Measurements from ENCODE around the gene RFESD. TPM values are rescaled to one million over a fixed set of nuclear protein-coding genes. Genes with fewer than 3 reads are reported as not detected.
A peak's percentile ranks its signal among the peaks of the same experiment; 100 is the strongest.

RFESD gene
- total and polyA plus RNA-seq, 10 of the 15 experiments (the other 5 are each of a cell fraction or from before 2014, with no cell fraction given) = 1.9 to 14.7 (median 4.9) TPM

DNA sequence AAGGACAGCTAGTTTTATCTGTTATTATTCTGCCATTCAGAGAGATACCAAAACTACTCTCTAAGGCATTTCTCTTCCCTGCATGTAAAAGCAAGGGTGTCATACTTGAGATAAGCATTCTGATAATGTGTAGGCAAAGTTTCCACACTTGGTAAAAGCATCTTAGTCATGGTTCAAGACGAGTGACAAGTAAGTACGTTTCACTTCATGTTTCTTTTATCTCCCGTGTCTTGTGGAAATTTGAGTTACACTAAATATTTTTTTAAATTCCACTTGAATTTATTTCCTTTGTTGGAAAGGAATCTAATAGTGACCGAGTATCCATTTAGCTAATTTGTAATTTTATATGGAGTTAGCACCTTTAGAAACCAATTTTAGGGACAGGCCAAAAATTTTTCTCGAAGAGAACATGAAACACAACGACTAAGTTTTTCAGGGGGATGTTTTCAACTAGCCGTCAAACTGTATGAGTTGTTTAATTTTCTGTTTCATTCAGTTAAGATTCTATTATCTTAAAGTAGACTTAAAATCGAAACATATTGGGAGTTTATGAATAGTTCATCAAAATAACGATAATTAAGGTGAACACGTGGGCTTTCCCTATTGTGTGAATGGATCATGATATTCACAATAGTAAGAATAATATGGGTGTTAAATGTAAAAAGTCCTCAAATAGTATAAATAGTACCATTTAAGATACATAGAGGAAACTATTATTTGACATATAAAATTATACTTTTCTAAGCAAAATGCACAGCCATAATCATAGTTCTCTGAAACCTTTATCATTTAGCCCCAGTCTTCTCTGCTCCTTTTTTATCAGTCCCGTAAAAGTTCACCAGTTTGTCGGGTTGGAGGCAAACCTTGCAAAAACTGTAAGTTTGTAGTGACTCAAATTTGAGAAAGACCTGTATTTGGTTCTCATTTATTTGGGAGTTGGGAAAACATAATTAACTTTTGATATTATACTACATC is 1.6 kb downstream of the RFESD start:
- CTCF ChIA-PET = interaction anchor here (0.6 to 8.5 kb wide), 4 partner anchors 16 to 197 kb away, joined by 3 to 206 read pairs (median 56); no protein-coding TSS in a partner anchor
- Histone ChIP-seq H3K4me1 (ENCODE audit: control insufficient read depth, insufficient read depth, low read length) (peaks cover 5% of the 10 kb centered on the region), H2AFZ (ENCODE audit: control insufficient read depth, low read depth, low read length) (peak overlapping the region; percentile 24; the same call in 1 of the 2 replicates), H3K4me2 (ENCODE audit: control insufficient read depth, insufficient read depth) (peak overlapping the region; percentile 54), H3K4me3 (0 out of 2 replicates have a peak overlapping the region, but pooled peaks have one; percentile 26), H3K27me3 (replicated peaks in 1 of 2; ENCODE audit: control insufficient read depth in 2 of 2, insufficient read depth in 2 of 2, low read length in 1 of 2) (no peaks in the 10 kb centered on the region), H4K20me1 (ENCODE audit: control insufficient read depth, insufficient read depth) (no peaks in the 10 kb centered on the region), H3K36me3 (ENCODE audit: control insufficient read depth in 2 of 2, insufficient read depth in 2 of 2, low read length in 1 of 2) (no peaks in the 10 kb centered on the region), H3K27ac (ENCODE audit: control insufficient read depth, insufficient read depth) (no peak overlapping the region), H3K9me3 (replicated peaks; ENCODE audit: control insufficient read depth, insufficient read depth, low read length) (no peaks in the 10 kb centered on the region), H3K9ac (ENCODE audit: control insufficient read depth, insufficient read depth, low read length) (no peak overlapping the region), H3K79me2 (ENCODE audit: control insufficient read depth, insufficient read depth, low read length) (no peaks in the 10 kb centered on the region)
- no TSS peak for BruUV-seq (replicated peaks)
- POLR2A ChIA-PET = interaction anchor here (0.6 to 2.0 kb wide), 7 partner anchors 82 to 901 kb away, joined by 4 to 12 read pairs (median 7); partner anchors contain the start of genes GLRX and RHOBTB3
- no peak for TF ChIP-seq EZH2 (IDR thresholded peaks at IDR 0.05; ENCODE audit: borderline replicate concordance, control insufficient read depth, low read depth, low read length)
- TF ChIP-seq SPI1 (IDR thresholded peaks at IDR 0.05; ENCODE audit: borderline replicate concordance, insufficient read depth, low read depth, low read length) = peak; percentile 21; the same call in 1 of the 2 replicates
- peak; percentile 50; the same call in 1 of the 2 replicates for TF ChIP-seq BACH1 (IDR thresholded peaks at IDR 0.05; ENCODE audit: borderline replicate concordance)
- no peak for TF ChIP-seq TAF1 (IDR thresholded peaks at IDR 0.05; ENCODE audit: borderline replicate concordance, low read depth, low read length)
- no peak for TF ChIP-seq FOXM1 (IDR thresholded peaks at IDR 0.05; ENCODE audit: low read depth, low read length)
- TF ChIP-seq GATAD2B (conservative IDR thresholded peaks at IDR 0.05; ENCODE audit: low read depth) = no peak
- TF ChIP-seq, protein P1, sequence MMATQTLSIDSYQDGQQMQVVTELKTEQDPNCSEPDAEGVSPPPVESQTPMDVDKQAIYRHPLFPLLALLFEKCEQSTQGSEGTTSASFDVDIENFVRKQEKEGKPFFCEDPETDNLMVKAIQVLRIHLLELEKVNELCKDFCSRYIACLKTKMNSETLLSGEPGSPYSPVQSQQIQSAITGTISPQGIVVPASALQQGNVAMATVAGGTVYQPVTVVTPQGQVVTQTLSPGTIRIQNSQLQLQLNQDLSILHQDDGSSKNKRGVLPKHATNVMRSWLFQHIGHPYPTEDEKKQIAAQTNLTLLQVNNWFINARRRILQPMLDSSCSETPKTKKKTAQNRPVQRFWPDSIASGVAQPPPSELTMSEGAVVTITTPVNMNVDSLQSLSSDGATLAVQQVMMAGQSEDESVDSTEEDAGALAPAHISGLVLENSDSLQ (IDR thresholded peaks at IDR 0.05) = peak; percentile 23; the same call in 1 of the 2 replicates
- RAD21 ChIA-PET (ENCODE audit: unreplicated experiment) = interaction anchor here (0.6 to 7.4 kb wide), 10 partner anchors 15 to 221 kb away, joined by 3 to 98 read pairs (median 6); partner anchors contain the start of gene RHOBTB3
- ATAC-seq (peak; percentile 12; the same call in 2 of the 3 replicates), DNase-seq (ENCODE audit: low read depth, low spot score) (no peak), FAIRE-seq (no peak)
- intact Hi-C loops (cut with micrococcal nuclease; ENCODE audit: unreplicated experiment) (loop anchor here (2.0 to 10.0 kb wide), 3 partner anchors 81 to 687 kb away; no protein-coding TSS in a partner anchor), in situ Hi-C loops (cut with MboI) (no loop called here)
- 15% methylated on average over 12 of the region's 12 CpGs for WGBS (ENCODE audit: insufficient coverage, insufficient replicate concordance, low lambda C conversion rate, missing lambda C conversion rate)
- SMC1A ChIA-PET (ENCODE audit: uncharacterized antibody, unreplicated experiment) = interaction anchor here (0.6 to 7.6 kb wide), 15 partner anchors 11 to 1025 kb away, joined by 3 to 168 read pairs (median 7); partner anchors contain the start of gene GLRX

Measured in GM12878 (cell line).